C4-2B (cell line): Measurements from ENCODE around the gene TMEM240.

Experiments
- ZFX ChIP-seq: fragments of 450-650 bp; IDR thresholded peaks from 2 replicates; pipeline ENCODE4 v1.6.1; 2017
- TF ChIP-seq, protein P1 (sequence below): fragments of 450-650 bp; conservative IDR thresholded peaks from 2 replicates; pipeline ENCODE4 v1.5.1; 2017; ENCODE audit warnings: mild to moderate bottlenecking

DNA sequence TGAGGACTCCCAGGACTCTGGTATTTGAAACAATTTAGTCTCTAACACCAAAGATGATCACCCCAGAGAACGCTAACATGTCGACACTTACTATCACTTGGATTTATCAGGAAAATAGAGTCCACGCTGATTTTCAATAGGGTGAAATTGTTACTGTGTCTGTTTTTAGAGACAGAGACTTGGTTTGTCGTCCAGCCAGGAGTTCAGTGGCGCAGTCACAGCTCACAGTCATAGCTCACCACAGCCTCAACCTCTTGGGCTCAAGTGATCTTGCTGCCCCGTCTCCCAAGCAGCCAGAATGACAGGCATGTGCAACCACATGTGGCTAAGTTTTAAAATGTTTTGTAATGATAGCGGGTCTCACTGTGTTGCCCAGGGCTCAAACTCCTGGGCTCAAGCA, 28.9 kb upstream of the TMEM240 start:
- TF ChIP-seq, protein P1, sequence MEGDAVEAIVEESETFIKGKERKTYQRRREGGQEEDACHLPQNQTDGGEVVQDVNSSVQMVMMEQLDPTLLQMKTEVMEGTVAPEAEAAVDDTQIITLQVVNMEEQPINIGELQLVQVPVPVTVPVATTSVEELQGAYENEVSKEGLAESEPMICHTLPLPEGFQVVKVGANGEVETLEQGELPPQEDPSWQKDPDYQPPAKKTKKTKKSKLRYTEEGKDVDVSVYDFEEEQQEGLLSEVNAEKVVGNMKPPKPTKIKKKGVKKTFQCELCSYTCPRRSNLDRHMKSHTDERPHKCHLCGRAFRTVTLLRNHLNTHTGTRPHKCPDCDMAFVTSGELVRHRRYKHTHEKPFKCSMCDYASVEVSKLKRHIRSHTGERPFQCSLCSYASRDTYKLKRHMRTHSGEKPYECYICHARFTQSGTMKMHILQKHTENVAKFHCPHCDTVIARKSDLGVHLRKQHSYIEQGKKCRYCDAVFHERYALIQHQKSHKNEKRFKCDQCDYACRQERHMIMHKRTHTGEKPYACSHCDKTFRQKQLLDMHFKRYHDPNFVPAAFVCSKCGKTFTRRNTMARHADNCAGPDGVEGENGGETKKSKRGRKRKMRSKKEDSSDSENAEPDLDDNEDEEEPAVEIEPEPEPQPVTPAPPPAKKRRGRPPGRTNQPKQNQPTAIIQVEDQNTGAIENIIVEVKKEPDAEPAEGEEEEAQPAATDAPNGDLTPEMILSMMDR, result no peak
- TF ChIP-seq ZFX, result no peak
